IPS-18c (cell line): ENCODE results near the gene SH3GLB1.

ENCODE experiments used
- H3K4me3 ChIP-seq: 2 replicates; pipeline ENCODE4 v1.7.0; 2013; ENCODE audit warnings: low read depth, mild to moderate bottlenecking, low read length, moderate library complexity; ENCODE audit not compliant: insufficient read depth
- H3K9me3 ChIP-seq: one replicate; pipeline ENCODE4 v1.6.1; 2013; ENCODE audit warnings: mild to moderate bottlenecking, low read length, moderate library complexity; ENCODE audit not compliant: control insufficient read depth, insufficient read depth

Gene SH3GLB1

GRCh38 chr1:86714159-86714558 is 9.8 kb downstream of the SH3GLB1 start:
- Histone ChIP-seq H3K9me3 (no peaks in the 10 kb centered on the region), H3K4me3 (no peak overlapping the region)

- no peaks in the 10 kb centered on the region for H3K9me3 ChIP-seq
- H3K4me3 ChIP-seq, result no peak overlapping the region
Measured at GRCh38 chr1:86714561-86715244, 10.3 kb downstream of the SH3GLB1 start.

- H3K9me3 ChIP-seq, result no peaks in the 10 kb centered on the region
- no peak overlapping the region for H3K4me3 ChIP-seq
Measured at GRCh38 chr1:86718786-86719185, 14.4 kb downstream of the SH3GLB1 start.

GRCh38 chr1:86731416-86731815 is 27.0 kb downstream of the SH3GLB1 start:
- H3K9me3 ChIP-seq, result no peaks in the 10 kb centered on the region
- no peak overlapping the region for H3K4me3 ChIP-seq

GRCh38 chr1:86733340-86733739 is 29.0 kb downstream of the SH3GLB1 start:
- no peak overlapping the region for H3K4me3 ChIP-seq
- no peaks in the 10 kb centered on the region for H3K9me3 ChIP-seq

GRCh38 chr1:86739648-86740509 is 35.5 kb downstream of the SH3GLB1 start:
- H3K9me3 ChIP-seq, result no peaks in the 10 kb centered on the region

GRCh38 chr1:86741947-86742572 is 37.7 kb downstream of the SH3GLB1 start:
- H3K9me3 ChIP-seq, result no peaks in the 10 kb centered on the region
- H3K4me3 ChIP-seq, result no peak overlapping the region

More at GRCh38 chr1:86739648-86740509, 35.5 kb downstream of the SH3GLB1 start:
- H3K4me3 ChIP-seq, result no peak overlapping the region

GRCh38 chr1:86747304-86747703 is 42.9 kb downstream of the SH3GLB1 start:
- H3K9me3 ChIP-seq, result no peaks in the 10 kb centered on the region
- H3K4me3 ChIP-seq, result no peak overlapping the region

- Histone ChIP-seq H3K9me3 (peaks cover 4% of the 10 kb centered on the region), H3K4me3 (no peak overlapping the region)
Measured at GRCh38 chr1:86748622-86749373, 44.4 kb downstream of the SH3GLB1 start.

GRCh38 chr1:86750076-86750475 is 45.7 kb downstream of the SH3GLB1 start:
- Histone ChIP-seq H3K9me3 (peaks cover 4% of the 10 kb centered on the region), H3K4me3 (no peak overlapping the region)

- Histone ChIP-seq H3K9me3 (peaks cover 4% of the 10 kb centered on the region), H3K4me3 (no peak overlapping the region)
Measured at GRCh38 chr1:86750530-86750929, 46.2 kb downstream of the SH3GLB1 start.

GRCh38 chr1:86751923-86752322 is 47.5 kb downstream of the SH3GLB1 start:
- Histone ChIP-seq H3K4me3 (no peak overlapping the region), H3K9me3 (peaks cover 4% of the 10 kb centered on the region)

- H3K9me3 ChIP-seq, result peaks cover 4% of the 10 kb centered on the region
- no peak overlapping the region for H3K4me3 ChIP-seq
Measured at GRCh38 chr1:86753700-86754099, 49.3 kb downstream of the SH3GLB1 start.

- Histone ChIP-seq H3K9me3 (peaks cover 4% of the 10 kb centered on the region), H3K4me3 (no peak overlapping the region)
Measured at GRCh38 chr1:86754265-86754974, 50.0 kb downstream of the SH3GLB1 start.

GRCh38 chr1:86756062-86756406 is 51.7 kb downstream of the SH3GLB1 start:
- H3K4me3 ChIP-seq, result no peak overlapping the region
- H3K9me3 ChIP-seq, result peaks cover 4% of the 10 kb centered on the region

GRCh38 chr1:86757272-86757984 is 53.1 kb downstream of the SH3GLB1 start:
- Histone ChIP-seq H3K9me3 (peaks cover 4% of the 10 kb centered on the region), H3K4me3 (no peak overlapping the region)
